DOHH2 (cell line): ENCODE data around the gene DDI2.

Source experiments
- CTCF ChIP-seq: fragments of 200-600 bp; sonication (generic); IDR thresholded peaks from one replicate; pipeline ENCODE4 v1.5.1; 2014; ENCODE audit warnings: antibody characterized with exemption, mild to moderate bottlenecking, low read depth, low read length; ENCODE audit not compliant: poor library complexity, severe bottlenecking
- EZH2phosphoT487 ChIP-seq: fragments of 200-600 bp; sonication (generic); IDR thresholded peaks from 2 replicates; pipeline ENCODE4 v1.6.1; 2017; ENCODE audit warnings: borderline replicate concordance, mild to moderate bottlenecking, antibody characterized with exemption, low read length, moderate library complexity, mixed read lengths

- TF ChIP-seq CTCF, result no peak
- TF ChIP-seq EZH2phosphoT487, result no peak
These were observed 90.1 kb downstream of the DDI2 start for GRCh38 chr1:15707239-15707925.
